Memory B cell (primary cell): ENCODE data around the gene ASGR1.

ENCODE experiments used
- ATAC-seq: fragments of 150-1000 bp; cut with Tn5 transposase; 2 replicates; pipeline ENCODE4 v1.10.0; 2021; ENCODE audit warnings: low read depth, mild to moderate bottlenecking, moderate library complexity
- DNase-seq, 2 donors: peaks; one replicate each; pipeline ENCODE4 v3.0.0; 2022; ENCODE audit warnings: low spot score in 2 of 2
- H3K27ac Mint-ChIP-seq: one replicate; pipeline ENCODE4 v1.8.0; 2022; ENCODE audit warnings: mild to moderate bottlenecking, moderate library complexity, mixed read lengths
- H3K27me3 Mint-ChIP-seq: one replicate; pipeline ENCODE4 v1.8.0; 2022; ENCODE audit warnings: mixed read lengths
- H3K36me3 Mint-ChIP-seq: one replicate; pipeline ENCODE4 v1.8.0; 2022; ENCODE audit warnings: mild to moderate bottlenecking, mixed read lengths
- H3K4me1 Mint-ChIP-seq: one replicate; pipeline ENCODE4 v1.8.0; 2022; ENCODE audit warnings: mixed read lengths
- H3K4me3 Mint-ChIP-seq: one replicate; pipeline ENCODE4 v1.8.0; 2022; ENCODE audit warnings: mild to moderate bottlenecking, moderate library complexity, mixed read lengths
- H3K9me3 Mint-ChIP-seq: one replicate; pipeline ENCODE4 v1.8.0; 2022; ENCODE audit warnings: mixed read lengths

ASGR1 gene

DNA sequence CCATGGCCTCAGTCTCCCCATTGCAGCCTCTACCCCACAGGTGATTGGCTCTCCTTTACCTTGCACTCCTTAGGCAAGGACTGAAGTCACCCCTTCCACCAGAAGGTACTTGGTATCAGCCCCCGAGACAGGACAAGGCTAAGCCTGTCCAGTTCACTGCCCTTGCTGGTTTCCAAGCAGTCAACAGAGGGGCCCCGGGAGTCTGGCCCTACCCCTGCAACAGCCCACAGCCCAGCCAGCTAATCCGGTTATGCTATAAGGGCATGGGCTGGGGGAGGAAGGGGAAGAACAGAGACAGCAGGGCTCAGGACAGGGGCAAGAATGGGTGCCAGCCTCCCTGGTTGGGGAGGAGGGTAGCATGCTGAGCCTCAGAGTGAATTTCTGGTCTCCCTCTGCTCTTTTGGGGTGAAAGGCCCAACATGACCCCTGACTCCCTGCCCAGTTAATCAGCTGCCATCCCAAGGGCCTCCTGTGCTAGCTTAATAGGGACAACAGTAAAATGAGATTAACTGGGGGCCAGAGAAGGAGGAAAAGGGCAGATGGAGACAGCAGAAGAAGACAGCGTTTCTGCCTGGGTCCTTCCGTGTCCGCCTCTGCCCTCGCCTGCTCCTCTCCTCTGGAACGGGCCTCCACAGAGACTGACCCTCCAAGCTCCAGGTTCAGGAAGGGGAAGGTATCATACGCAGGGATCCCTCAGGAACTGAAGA is 29.7 kb upstream of the ASGR1 start:
- H3K27ac Mint-ChIP-seq: peak overlapping the region; percentile 73
- peaks cover 9% of the 10 kb centered on the region for H3K27me3 Mint-ChIP-seq
- ATAC-seq: no peak
- no peaks in the 10 kb centered on the region for H3K9me3 Mint-ChIP-seq
- no peak overlapping the region for H3K4me3 Mint-ChIP-seq
- DNase-seq: no peak
- no peaks in the 10 kb centered on the region for H3K36me3 Mint-ChIP-seq
- H3K4me1 Mint-ChIP-seq: peaks cover 39% of the 10 kb centered on the region

DNA sequence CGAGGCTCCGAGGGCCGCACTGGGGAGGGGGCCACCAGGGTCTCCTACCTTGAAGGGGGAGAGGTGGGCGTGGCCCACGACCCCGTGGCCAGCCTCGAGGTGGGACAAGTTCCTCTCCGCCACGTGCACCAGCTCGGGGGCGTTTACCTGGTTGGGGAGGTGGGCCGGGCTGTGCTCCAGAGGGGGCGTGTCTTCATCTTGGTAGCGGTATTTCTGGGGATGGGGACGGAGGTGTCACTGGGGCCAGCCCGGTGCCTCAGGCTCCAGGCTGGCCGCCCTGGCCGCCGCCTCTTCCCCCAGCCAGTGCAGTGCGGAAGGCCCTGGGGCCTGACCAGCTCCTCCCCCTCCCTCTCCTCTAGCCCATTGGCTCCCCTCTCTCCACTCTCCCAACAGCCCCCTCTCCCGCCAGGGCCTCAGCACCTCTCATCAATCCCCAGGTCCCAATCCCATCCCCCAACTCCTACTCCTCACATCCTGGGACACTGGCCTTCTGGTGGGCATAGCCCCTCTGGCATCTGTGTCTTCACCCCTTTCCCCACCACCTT is 28.9 kb upstream of the ASGR1 start:
- H3K27ac Mint-ChIP-seq: peak overlapping the region; percentile 73
- H3K4me1 Mint-ChIP-seq: peaks cover 33% of the 10 kb centered on the region
- no peaks in the 10 kb centered on the region for H3K36me3 Mint-ChIP-seq
- peaks cover 8% of the 10 kb centered on the region for H3K27me3 Mint-ChIP-seq
- H3K4me3 Mint-ChIP-seq: no peak overlapping the region
- ATAC-seq: no peak
- H3K9me3 Mint-ChIP-seq: no peaks in the 10 kb centered on the region
- no peak for DNase-seq

DNA sequence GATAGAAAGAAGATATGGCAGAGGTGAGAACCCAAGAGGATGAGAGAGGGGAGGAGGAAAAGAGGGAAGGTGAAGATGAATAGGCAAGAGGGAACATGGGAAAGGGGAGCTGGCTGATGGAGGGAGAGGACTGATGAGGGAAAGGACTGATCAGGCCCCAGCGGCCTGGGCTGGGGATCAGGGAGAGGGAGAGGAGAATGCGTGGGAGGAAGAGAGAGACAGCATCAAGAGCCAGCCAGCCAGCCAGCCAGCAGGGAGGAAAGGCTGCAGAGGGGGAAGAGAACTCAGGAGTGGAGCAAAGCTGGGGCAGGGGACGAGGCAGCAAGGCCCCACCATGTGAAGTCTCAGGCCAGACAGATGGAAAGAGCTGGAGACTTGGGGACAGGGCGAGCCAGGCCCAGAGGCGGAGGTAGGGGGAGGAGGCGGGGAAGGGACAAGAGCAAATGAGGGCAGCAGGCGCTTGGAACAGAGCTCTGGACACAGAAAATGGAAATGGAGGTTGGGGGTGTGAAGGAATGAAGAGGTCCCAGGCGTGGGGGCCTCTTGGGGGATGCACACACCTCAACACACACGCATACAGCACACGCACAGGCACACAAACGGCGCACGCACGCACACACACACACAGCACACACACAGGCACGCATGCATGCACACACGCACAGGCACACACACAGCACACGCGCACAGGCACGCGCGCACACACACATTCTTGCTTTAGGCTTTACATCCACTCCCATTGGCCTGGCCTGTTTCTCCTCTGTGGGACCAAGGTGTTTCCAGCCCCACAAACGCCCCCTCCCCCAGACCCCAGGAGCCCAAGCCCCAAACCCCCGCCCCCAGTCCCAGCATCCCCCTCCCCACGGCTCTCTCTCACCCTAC is 28.2 kb upstream of the ASGR1 start:
- DNase-seq: no peak
- no peak for ATAC-seq
- Mint-ChIP-seq H3K27ac (peak overlapping the region; percentile 95), H3K4me1 (peaks cover 33% of the 10 kb centered on the region), H3K36me3 (no peaks in the 10 kb centered on the region), H3K27me3 (peaks cover 8% of the 10 kb centered on the region), H3K9me3 (no peaks in the 10 kb centered on the region), H3K4me3 (no peak overlapping the region)

DNA sequence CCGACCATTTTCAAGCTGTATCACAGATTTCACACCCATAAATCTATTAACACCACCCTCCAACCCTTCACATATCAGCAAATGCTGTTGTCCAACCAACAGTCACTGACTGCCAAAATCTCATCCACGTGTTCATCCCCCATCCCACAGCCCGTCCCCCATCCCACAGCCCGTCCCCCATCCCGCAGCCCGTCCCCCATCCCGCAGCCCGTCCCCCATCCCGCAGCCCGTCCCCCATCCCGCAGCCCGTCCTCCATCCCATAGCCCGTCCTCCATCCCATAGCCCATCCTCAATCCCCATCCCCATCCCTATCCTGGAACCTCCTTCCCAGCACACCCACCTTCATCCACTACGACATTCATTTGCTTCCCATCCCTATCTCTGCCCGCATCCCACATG is 26.4 kb upstream of the ASGR1 start:
- H3K4me1 Mint-ChIP-seq: peaks cover 33% of the 10 kb centered on the region
- H3K4me3 Mint-ChIP-seq: peak overlapping the region; percentile 76
- H3K9me3 Mint-ChIP-seq: no peaks in the 10 kb centered on the region
- peaks cover 5% of the 10 kb centered on the region for H3K27me3 Mint-ChIP-seq
- no peak for ATAC-seq
- peak overlapping the region; percentile 95 for H3K27ac Mint-ChIP-seq
- DNase-seq: no peak
- H3K36me3 Mint-ChIP-seq: no peaks in the 10 kb centered on the region

DNA sequence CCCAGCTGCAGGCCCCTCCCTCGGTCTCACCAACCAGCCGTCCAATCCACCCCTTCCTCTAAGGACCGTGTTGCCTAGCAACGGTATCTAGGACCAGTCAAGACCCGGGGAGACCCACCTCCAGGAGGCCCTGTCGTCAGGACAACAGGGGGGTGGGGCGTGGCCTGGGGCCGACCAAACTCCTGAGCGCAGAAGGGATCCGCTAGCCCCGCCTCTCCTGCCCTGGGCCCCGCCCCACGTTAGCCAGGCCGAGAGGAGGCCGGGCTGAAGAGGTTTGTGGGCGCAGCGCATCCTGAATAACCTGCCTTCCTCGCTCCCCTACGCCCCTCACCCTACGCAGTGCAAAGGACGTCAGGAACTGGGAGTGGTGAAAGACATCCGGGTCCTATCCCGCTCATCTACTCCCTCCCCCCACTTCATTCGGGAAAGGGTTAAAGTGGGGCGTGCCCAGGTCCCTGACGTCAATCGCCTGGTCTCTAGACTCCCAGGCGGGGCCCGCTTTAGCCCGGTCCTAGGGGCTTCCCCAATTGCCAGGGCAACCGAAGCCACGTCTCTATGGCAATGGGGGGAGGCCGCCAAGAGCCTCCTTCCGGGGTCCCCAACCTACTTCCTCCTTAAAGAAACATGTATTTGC is 25.8 kb upstream of the ASGR1 start:
- Mint-ChIP-seq H3K4me3 (peak overlapping the region; percentile 76), H3K36me3 (no peaks in the 10 kb centered on the region), H3K27me3 (peaks cover 5% of the 10 kb centered on the region), H3K27ac (peak overlapping the region; percentile 95), H3K9me3 (no peaks in the 10 kb centered on the region), H3K4me1 (peaks cover 33% of the 10 kb centered on the region)
- ATAC-seq (peak; percentile 82), DNase-seq (peak; percentile 95 to 96)

DNA sequence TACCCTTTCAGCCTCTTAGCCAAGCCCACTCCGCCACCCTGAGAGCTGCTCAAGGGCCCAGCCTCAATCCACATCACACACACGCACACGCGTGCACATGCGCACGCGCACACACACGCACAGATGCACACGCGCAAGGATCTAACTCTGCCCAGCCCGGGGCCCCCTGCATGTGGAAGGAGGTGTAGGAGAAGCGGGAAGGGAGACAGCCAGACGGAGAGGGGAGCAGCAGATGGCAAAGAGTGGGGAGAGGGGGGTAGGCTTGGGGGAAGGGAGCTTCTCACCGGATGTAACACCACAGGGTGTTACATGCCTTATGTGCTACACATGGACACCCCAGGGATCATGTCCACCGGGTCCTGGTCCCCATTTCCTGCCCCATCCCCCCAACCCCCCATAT is 25.2 kb upstream of the ASGR1 start:
- peak overlapping the region; percentile 76 for H3K4me3 Mint-ChIP-seq
- H3K36me3 Mint-ChIP-seq: no peaks in the 10 kb centered on the region

DNA sequence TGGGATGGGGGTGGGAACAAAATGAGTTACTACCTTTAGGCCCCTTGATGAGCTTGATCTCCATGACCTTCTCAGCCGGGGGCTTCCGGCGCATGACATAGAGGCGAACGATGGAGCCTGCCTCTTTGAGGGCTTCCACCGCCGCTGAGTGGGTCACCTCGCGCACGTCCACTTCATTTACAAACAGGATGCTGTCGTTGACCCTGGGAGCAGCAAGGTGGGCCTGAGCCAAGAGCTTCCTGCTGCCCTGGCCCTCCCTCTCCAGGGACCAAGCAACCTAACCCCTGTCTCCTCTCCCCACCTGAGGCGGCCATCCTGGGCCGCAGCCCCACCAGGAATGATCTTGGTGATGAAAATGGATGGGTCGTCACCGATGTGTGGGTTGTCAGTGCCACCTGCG is 24.2 kb upstream of the ASGR1 start:
- Mint-ChIP-seq H3K27me3 (peaks cover 2% of the 10 kb centered on the region), H3K4me1 (peaks cover 31% of the 10 kb centered on the region), H3K36me3 (no peaks in the 10 kb centered on the region), H3K9me3 (no peaks in the 10 kb centered on the region), H3K27ac (peak overlapping the region; percentile 95), H3K4me3 (peak overlapping the region; percentile 70)
- DNase-seq: no peak
- no peak for ATAC-seq

More for the DNA sequence above, 25.2 kb upstream of the ASGR1 start:
- ATAC-seq (no peak), DNase-seq (no peak)
- Mint-ChIP-seq H3K4me1 (peaks cover 33% of the 10 kb centered on the region), H3K27me3 (peaks cover 5% of the 10 kb centered on the region), H3K27ac (peak overlapping the region; percentile 95), H3K9me3 (no peaks in the 10 kb centered on the region)

DNA sequence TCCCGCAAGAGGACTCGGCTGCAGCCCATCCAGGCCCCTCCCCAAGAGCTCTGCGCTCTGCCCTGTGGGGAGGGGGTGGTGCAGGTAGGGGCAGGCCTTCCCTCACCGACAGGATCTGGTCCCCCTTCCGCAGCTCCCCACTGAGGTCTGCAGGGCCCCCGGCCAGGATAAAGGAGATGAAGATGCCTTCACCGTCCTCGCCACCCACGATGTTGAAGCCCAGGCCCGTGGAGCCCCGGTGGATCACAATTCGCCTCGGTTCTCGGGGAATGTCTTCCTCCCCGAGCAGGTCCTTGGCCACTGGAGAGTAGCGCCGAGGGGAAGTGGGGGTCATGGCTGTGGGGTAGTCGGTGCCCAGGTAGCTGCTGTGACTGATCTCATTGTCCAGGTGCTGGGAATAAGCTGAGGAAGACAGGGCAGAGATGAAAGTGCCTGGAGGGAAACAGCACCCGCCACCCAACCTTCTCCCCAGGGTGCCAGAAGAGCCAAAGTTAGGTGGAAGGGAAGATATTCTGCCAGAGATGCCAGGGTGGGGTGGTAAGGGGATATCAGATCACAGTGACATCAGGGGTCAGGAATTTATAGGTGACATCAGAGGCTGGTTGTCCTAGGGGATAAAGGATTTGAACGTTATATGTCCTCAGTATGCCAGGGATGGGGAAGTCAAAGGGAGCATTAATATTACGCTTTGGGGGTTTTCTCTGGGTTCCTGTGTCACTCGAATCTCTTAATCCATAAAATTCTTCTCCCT is 17.7 kb upstream of the ASGR1 start:
- Mint-ChIP-seq H3K27me3 (peaks cover 4% of the 10 kb centered on the region), H3K4me3 (no peak overlapping the region), H3K36me3 (peaks cover 5% of the 10 kb centered on the region), H3K9me3 (no peaks in the 10 kb centered on the region), H3K4me1 (no peaks in the 10 kb centered on the region), H3K27ac (no peak overlapping the region)
- DNase-seq (no peak), ATAC-seq (no peak)

DNA sequence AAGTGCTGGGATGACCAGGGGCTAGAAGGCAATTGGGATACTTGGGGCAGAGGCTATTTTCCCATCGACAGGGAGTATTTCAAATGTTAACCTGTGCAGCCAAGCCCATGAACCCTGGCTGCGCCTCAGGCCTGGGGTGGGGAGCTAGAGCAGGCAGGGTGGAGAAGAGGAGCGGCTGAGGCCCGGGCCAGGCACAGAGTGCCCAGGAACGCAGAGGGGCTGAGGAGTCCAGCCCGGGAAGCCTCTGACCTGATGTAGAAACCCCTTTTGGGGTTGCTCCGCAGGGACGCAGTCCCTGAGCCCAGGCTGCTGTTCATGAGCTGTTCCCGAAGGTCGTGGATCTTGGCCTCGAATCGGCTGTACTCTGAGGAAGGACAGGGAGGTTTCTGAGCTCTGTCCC is 16.8 kb upstream of the ASGR1 start:
- H3K4me1 Mint-ChIP-seq: no peaks in the 10 kb centered on the region
- DNase-seq: no peak
- H3K9me3 Mint-ChIP-seq: no peaks in the 10 kb centered on the region
- H3K36me3 Mint-ChIP-seq: peaks cover 5% of the 10 kb centered on the region
- no peak for ATAC-seq
- H3K27ac Mint-ChIP-seq: no peak overlapping the region
- H3K27me3 Mint-ChIP-seq: peaks cover 4% of the 10 kb centered on the region
- H3K4me3 Mint-ChIP-seq: no peak overlapping the region

DNA sequence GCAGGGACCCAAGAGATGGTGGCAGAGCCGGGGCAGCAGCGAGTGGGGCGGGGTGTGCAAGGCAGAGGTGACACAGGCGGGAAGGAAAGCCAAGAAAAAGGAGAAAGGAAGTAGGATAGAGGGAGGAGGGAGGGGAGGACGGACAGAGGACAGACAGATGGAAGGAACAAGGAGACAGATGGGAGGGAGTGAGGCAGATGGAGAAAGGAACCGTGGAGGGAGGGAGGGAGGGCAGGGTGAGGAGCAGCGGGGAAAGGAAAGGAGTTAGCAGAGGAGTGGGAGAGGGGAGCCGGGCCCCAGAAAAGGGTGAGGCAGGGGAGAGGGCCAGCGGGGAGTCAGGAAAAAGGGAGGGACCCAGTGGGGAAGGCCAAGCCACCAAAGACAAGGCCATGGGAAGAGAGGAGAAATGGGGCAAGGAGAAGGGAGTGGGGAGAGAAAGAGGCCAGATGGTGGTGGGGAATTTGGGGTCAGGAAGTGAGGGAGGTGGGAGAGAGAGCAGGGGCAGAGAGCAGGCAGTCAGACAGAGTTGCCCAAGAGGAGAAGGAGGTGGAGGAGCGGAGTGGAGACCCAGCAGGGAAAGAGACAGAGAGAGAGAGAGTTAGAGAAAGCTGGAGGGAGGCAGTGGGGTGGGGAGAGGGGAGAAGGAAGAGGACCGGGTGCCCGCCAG is 13.2 kb upstream of the ASGR1 start:
- Mint-ChIP-seq H3K27ac (no peak overlapping the region), H3K36me3 (peaks cover 5% of the 10 kb centered on the region), H3K4me3 (no peak overlapping the region), H3K27me3 (peaks cover 4% of the 10 kb centered on the region), H3K9me3 (no peaks in the 10 kb centered on the region), H3K4me1 (no peaks in the 10 kb centered on the region)
- ATAC-seq (no peak), DNase-seq (no peak)

DNA sequence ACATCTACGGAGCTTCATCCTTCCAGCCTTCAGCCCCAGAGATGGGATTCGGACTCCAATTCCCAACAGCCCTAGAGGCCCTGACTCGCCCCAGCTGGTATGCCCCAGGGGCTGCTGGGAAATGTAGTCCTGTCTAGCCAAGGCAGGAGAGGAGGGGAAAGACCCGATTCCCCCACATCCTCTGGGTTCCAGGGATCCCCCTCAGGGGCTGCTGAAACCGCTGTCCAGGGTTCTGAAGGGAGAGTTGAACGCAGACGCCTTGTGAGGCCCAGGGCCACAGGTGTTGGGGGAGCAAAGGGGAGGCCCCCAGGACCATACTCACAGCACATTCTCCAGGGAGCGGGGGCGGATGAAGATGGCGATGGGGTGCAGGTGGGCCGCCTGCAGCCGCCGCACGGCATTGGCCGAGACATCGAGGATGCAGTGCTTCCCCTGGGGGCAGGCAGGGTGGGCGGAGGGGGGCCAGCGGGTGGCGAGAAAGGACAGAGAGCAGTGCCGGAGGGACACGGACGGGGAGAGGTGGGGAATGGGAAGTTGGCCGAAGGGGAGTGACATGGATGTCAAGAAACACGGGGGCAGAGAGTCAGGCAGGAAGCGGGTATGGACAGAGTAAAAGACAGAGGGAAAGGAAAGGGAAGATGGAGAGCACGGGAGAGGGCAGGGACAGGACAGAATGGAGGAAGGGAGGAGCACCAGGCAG is 12.6 kb upstream of the ASGR1 start:
- Mint-ChIP-seq H3K4me1 (no peaks in the 10 kb centered on the region), H3K9me3 (no peaks in the 10 kb centered on the region), H3K27ac (no peak overlapping the region), H3K36me3 (peaks cover 5% of the 10 kb centered on the region), H3K27me3 (peaks cover 4% of the 10 kb centered on the region), H3K4me3 (no peak overlapping the region)
- DNase-seq (no peak), ATAC-seq (peak; percentile 54)

DNA sequence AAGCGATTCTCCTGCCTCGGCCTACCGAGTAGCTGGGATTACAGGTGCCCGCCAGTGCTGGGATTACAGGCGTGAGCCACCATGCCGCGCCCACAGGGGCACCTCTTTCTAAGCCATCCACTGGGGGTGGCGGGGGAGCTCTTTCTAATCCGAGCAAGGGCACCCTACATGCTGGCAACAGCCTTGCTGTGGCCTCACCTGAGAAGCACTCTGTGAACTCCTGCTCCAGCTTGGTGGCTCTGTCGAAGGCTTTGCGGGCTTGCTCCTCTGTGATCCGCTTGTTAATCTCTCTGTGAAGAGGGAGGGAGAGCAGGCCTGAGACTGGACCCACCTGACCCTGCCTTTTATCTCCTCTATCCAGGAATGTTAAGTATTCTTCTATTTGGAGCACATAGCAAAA is 11.9 kb upstream of the ASGR1 start:
- Mint-ChIP-seq H3K36me3 (peaks cover 5% of the 10 kb centered on the region), H3K27ac (no peak overlapping the region), H3K27me3 (peaks cover 4% of the 10 kb centered on the region), H3K4me3 (no peak overlapping the region), H3K4me1 (peaks cover 4% of the 10 kb centered on the region), H3K9me3 (no peaks in the 10 kb centered on the region)
- ATAC-seq: no peak
- DNase-seq: no peak
